ENCODE results near the gene TRERF1.

DNA sequence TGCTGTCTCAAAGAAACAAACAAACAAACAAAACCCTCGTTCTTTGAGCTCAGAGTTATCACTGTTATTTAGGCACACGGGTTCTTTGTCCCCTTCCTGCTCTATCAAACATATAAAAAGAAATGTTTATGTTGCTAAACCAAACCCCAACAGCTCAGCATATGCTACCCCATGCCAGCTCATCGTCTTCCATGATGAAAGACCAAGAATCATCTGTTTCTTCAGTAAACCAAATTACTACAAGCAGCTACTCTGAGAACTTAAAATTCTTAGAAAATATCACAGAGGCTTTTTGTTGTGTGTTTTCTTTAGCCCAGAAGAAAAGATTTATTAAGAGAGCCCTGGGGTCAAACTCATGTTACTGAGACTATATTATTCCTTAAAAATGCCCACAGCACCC, 4.7 kb downstream of the TRERF1 start:
- TF ChIP-seq, protein P1, sequence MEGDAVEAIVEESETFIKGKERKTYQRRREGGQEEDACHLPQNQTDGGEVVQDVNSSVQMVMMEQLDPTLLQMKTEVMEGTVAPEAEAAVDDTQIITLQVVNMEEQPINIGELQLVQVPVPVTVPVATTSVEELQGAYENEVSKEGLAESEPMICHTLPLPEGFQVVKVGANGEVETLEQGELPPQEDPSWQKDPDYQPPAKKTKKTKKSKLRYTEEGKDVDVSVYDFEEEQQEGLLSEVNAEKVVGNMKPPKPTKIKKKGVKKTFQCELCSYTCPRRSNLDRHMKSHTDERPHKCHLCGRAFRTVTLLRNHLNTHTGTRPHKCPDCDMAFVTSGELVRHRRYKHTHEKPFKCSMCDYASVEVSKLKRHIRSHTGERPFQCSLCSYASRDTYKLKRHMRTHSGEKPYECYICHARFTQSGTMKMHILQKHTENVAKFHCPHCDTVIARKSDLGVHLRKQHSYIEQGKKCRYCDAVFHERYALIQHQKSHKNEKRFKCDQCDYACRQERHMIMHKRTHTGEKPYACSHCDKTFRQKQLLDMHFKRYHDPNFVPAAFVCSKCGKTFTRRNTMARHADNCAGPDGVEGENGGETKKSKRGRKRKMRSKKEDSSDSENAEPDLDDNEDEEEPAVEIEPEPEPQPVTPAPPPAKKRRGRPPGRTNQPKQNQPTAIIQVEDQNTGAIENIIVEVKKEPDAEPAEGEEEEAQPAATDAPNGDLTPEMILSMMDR (IDR thresholded peaks at IDR 0.05): no peak
- TF ChIP-seq POLR2AphosphoS5 (IDR thresholded peaks at IDR 0.05; ENCODE audit: insufficient read depth in 1 of 2, low read depth in 1 of 2): no peak
